Lung (tissue), 12 donors: ENCODE results near the gene MGAT3. TPM values are rescaled to one million over a fixed set of nuclear protein-coding genes. Genes with fewer than 3 reads are reported as not detected.

Experiments
- ATAC-seq: fragments of 200-7000 bp; cut with Tn5 transposase; one replicate; pipeline ENCODE4 v1.9.1; 2020; ENCODE audit warnings: moderate number of reproducible peaks; ENCODE audit not compliant: insufficient read depth, low FRiP score
- DNase-seq, 3 donors: peaks; one replicate each; pipeline ENCODE4 v3.0.0-alpha.2; 2013 to 2017
- H3K27ac ChIP-seq, 2 donors: one replicate each; pipeline ENCODE4 v1.5.1; 2013; ENCODE audit warnings: mild to moderate bottlenecking in 2 of 2, moderate library complexity in 2 of 2, control low read depth in 1 of 2, inconsistent platforms in 1 of 2, low read depth in 1 of 2, low read length in 1 of 2
- H3K27me3 ChIP-seq, 3 donors: one replicate each; pipeline ENCODE4 v1.5.1; 2013; ENCODE audit warnings: low read length in 2 of 3; ENCODE audit not compliant: control insufficient read depth in 3 of 3, insufficient read depth in 3 of 3
- H3K36me3 ChIP-seq, 4 donors: one replicate each; pipeline ENCODE4 v1.5.1; 2013; ENCODE audit warnings: low read length in 4 of 4, mild to moderate bottlenecking in 1 of 4, moderate library complexity in 1 of 4; ENCODE audit not compliant: control insufficient read depth in 4 of 4, insufficient read depth in 4 of 4
- H3K4me1 ChIP-seq, 5 donors: one replicate each; pipeline ENCODE4 v1.5.1; 2013; ENCODE audit warnings: low read length in 5 of 5, mild to moderate bottlenecking in 2 of 5, moderate library complexity in 1 of 5; ENCODE audit not compliant: control insufficient read depth in 5 of 5, insufficient read depth in 5 of 5
- H3K4me3 ChIP-seq: one replicate; pipeline ENCODE4 v1.5.1; 2013; ENCODE audit warnings: mild to moderate bottlenecking, control low read depth, moderate library complexity
- H3K9ac ChIP-seq, 2 donors: one replicate each; pipeline ENCODE4 v1.5.1; 2013; ENCODE audit warnings: low read length in 2 of 2, control low read depth in 1 of 2; ENCODE audit not compliant: insufficient read depth in 1 of 2
- H3K9me3 ChIP-seq, 4 donors: one replicate each; pipeline ENCODE4 v1.5.1; 2013; ENCODE audit warnings: low read length in 3 of 4, mild to moderate bottlenecking in 1 of 4, moderate library complexity in 1 of 4; ENCODE audit not compliant: control insufficient read depth in 4 of 4, insufficient read depth in 3 of 4
- CTCF ChIP-seq: IDR thresholded peaks from 2 replicates; pipeline ENCODE4 v1.5.1; 2012; ENCODE audit warnings: mild to moderate bottlenecking; ENCODE audit errors: control extremely low read depth, extremely low read depth
- WGBS, 2 donors: extraction: QIAGEN DNeasy Blood & Tissue Kit; methylation state at CpG; one replicate each; pipeline ENCODE4 v1.1.7; 2013; 5-methylcytosine and 5-hydroxymethylcytosine counted together
- polyA plus RNA-seq, 2 donors: library from polyadenylated mRNA; stranded (reverse); fragments of 200-250 nt; gene quantifications; one replicate each; pipeline ENCODE4 v1.2.1, GENCODE V29; 2013
- total RNA-seq, 2 donors: library from RNA; depleted of rRNA in 1 of 2; stranded (reverse); fragments of >200 nt in 1 of 2; gene quantifications; one replicate each; pipeline ENCODE4 v1.2.1, GENCODE V29; 2014 to 2021
- donor health status: control.
- donor health status: control.
- donor health status: Bipolar disorder and iron deficiency.
- donor health status: healthy.
- donor health status: DM: yes; HTN: yes; CAD: no.

MGAT3 gene
- total and polyA plus RNA-seq, 4 donors = 5.6 to 19.4 (median 5.9) TPM

GRCh38 chr22:39528681-39529486, 72.1 kb downstream of the MGAT3 start:
- ATAC-seq (peak; percentile 58), DNase-seq (peak; percentile 88 to 95 (median 93))
- Histone ChIP-seq H3K9me3 (no peaks in the 10 kb centered on the region), H3K4me1 (peaks cover 6 to 44% (median 26%) of the 10 kb centered on the region in 5 donors), H3K27me3 (no peaks in the 10 kb centered on the region), H3K27ac (peak overlapping the region in 1 of 2 donors; percentile 41), H3K36me3 (peaks cover 0 to 39% (median 31%) of the 10 kb centered on the region in 4 donors), H3K4me3 (no peak overlapping the region), H3K9ac (no peak overlapping the region)
- TF ChIP-seq CTCF = peak; percentile 97
- 34 to 37% methylated on average over 32 of the region's 32 CpGs for WGBS, 2 donors

- 58 to 68% methylated on average over 17 of the region's 17 CpGs for WGBS, 2 donors
- no peaks in the 10 kb centered on the region for H3K9me3 ChIP-seq
- H3K27me3 ChIP-seq = no peaks in the 10 kb centered on the region
- no peak overlapping the region for H3K9ac ChIP-seq
- DNase-seq = no peak
- no peak overlapping the region for H3K4me3 ChIP-seq
- H3K4me1 ChIP-seq = peaks cover 6 to 41% (median 26%) of the 10 kb centered on the region in 5 donors
- no peak for ATAC-seq
- no peak for TF ChIP-seq CTCF
- H3K36me3 ChIP-seq = peaks cover 0 to 33% (median 26%) of the 10 kb centered on the region in 4 donors
- H3K27ac ChIP-seq = peak overlapping the region in 1 of 2 donors; percentile 41
These were observed 72.7 kb downstream of the MGAT3 start for GRCh38 chr22:39529487-39529851.

- whole genome bisulfite sequencing, 2 donors = 75 to 78% methylated on average over 6 of the region's 6 CpGs
- H3K27me3 ChIP-seq = no peaks in the 10 kb centered on the region
- DNase-seq = no peak
- no peak for TF ChIP-seq CTCF
- H3K36me3 ChIP-seq = peaks cover 0 to 27% (median 21%) of the 10 kb centered on the region in 4 donors
- no peak for ATAC-seq
- no peak overlapping the region for H3K9ac ChIP-seq
- H3K4me1 ChIP-seq = peaks cover 6 to 44% (median 26%) of the 10 kb centered on the region in 5 donors
- no peak overlapping the region for H3K27ac ChIP-seq
- H3K4me3 ChIP-seq = no peak overlapping the region
- no peaks in the 10 kb centered on the region for H3K9me3 ChIP-seq
These were observed 73.3 kb downstream of the MGAT3 start for GRCh38 chr22:39530116-39530515.
